ENCODE data around the gene ZNF618.
A peak's percentile ranks its signal among the peaks of the same experiment; 100 is the strongest.

Gene ZNF618, protein sequence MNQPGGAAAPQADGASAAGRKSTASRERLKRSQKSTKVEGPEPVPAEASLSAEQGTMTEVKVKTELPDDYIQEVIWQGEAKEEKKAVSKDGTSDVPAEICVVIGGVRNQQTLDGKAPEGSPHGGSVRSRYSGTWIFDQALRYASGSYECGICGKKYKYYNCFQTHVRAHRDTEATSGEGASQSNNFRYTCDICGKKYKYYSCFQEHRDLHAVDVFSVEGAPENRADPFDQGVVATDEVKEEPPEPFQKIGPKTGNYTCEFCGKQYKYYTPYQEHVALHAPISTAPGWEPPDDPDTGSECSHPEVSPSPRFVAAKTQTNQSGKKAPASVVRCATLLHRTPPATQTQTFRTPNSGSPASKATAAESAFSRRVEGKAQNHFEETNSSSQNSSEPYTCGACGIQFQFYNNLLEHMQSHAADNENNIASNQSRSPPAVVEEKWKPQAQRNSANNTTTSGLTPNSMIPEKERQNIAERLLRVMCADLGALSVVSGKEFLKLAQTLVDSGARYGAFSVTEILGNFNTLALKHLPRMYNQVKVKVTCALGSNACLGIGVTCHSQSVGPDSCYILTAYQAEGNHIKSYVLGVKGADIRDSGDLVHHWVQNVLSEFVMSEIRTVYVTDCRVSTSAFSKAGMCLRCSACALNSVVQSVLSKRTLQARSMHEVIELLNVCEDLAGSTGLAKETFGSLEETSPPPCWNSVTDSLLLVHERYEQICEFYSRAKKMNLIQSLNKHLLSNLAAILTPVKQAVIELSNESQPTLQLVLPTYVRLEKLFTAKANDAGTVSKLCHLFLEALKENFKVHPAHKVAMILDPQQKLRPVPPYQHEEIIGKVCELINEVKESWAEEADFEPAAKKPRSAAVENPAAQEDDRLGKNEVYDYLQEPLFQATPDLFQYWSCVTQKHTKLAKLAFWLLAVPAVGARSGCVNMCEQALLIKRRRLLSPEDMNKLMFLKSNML

DNA sequence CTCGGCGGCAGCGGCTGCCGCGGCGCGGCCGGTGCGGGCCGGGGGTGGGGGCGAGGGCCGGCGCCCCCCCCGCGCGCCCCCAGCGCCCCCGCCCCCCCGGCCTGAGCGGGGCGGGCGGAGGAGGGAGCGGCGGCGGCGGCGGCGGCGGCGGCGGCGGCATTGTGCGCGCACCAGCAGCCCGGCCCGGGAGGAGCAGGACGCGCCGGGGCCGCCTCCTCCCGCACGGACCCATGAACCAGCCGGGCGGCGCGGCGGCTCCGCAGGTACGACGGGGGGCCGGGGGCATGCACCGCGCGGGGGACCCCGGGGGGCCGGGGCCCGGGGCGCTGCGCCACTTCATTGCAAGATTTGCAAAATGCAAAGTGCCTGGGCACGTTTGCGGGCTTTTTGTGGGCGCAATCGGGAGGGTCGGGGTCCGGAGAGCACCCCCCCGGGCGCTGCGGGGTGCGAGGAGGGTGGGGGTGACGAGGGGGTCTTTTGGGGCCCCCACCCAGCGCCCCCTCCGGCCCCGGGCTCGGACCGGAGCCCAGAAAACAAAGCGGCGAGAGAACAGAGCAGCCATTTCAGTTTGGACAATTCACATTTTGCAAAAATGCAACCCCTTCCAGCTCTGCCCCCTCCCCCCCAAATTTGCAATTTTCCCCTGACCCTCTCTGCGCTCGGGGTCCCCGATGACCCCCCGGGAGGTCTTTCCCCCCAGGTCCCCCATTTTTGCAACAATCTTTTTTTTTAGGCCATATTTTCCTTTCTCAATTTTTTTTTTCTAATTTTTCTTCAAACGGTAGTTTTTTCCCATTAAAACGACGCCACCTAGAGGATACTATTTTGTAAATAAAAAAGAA, at the start of gene ZNF618:
ZNF618 (plus strand) TSS at position 159 of the 842 bp plus-strand sequence; CDS start at position 231, 72 bp downstream.
- peak; percentile 80 for DNase-seq (ENCODE audit: low spot score)

DNA sequence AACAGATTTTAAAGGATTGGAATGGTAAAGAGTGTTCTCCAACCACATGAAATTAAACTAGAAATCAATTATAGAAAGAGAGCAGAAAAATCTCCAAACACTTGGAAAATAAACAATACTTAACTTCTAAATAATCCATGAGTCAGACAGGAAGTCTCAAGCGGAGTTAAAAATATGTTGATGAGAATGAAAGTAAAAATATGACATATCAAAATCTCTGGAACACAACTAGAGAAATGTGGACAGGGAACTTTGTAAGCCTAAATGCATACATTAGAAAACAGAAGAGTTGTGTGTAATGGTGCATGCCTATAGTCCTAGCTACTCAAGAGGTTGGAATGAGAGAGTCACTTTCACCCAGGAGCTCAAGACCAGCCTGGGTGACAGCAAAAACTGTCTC, 47.9 kb upstream of the ZNF618 start:
- DNase-seq (ENCODE audit: low spot score): no peak

DNA sequence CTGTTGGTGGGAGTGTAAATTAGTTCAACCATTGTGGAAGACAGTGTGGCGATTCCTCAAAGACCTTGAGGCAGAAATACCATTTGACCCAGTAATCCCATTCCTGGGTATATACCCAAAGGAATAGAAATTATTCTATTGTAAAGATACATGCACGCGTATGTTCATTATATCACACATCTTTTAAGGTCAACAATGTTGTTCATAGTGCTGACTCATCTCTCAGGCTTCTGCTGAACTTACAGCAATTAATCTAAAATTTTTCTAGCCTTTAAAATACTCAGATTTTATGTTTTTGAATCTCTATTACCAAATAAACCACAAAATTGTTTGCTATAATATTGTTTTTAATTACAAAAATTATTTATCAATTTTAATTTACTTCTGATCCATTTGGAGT, 38.8 kb upstream of the ZNF618 start:
- no peak for DNase-seq (ENCODE audit: low spot score)

- no peak for DNase-seq (ENCODE audit: low spot score)
These were observed 34.0 kb upstream of the ZNF618 start for GRCh38 chr9:113842086-113842485.

- no peak for DNase-seq (ENCODE audit: low spot score)
These were observed 31.6 kb upstream of the ZNF618 start for GRCh38 chr9:113844466-113844865.

GRCh38 chr9:113851359-113851758, 24.8 kb upstream of the ZNF618 start:
- DNase-seq (ENCODE audit: low spot score): no peak

DNA sequence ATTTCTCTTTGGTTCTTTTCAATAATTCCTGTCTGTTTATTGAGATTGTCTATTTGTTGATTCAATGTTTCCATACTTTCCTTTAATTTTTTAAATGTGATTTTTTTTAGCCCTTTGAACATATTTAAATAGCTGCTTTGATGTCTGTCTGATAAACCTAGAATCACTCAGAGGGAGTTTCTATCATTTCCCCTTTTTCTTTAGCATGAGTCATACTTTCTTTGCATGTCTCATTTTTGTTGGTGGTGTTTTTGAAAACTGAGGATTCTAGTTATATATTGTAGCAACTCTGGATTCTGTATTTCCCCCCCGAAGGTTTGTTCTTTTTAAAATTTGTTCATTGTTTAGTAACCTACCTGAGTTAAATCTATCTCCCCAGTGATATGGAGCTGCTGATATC, 24.2 kb upstream of the ZNF618 start:
- DNase-seq (ENCODE audit: low spot score): no peak

- DNase-seq (ENCODE audit: low spot score): no peak
These were observed 22.8 kb upstream of the ZNF618 start for GRCh38 chr9:113853333-113853732.

GRCh38 chr9:113854310-113854709, 21.8 kb upstream of the ZNF618 start:
- no peak for DNase-seq (ENCODE audit: low spot score)

GRCh38 chr9:113857875-113858274, 18.2 kb upstream of the ZNF618 start:
- DNase-seq (ENCODE audit: low spot score): no peak

- DNase-seq (ENCODE audit: low spot score): no peak
These were observed 17.8 kb upstream of the ZNF618 start for GRCh38 chr9:113858282-113858681.

GRCh38 chr9:113863345-113863744, 12.8 kb upstream of the ZNF618 start:
- DNase-seq (ENCODE audit: low spot score): no peak

- DNase-seq (ENCODE audit: low spot score): no peak
These were observed 7.6 kb upstream of the ZNF618 start for GRCh38 chr9:113868501-113868900.

DNA sequence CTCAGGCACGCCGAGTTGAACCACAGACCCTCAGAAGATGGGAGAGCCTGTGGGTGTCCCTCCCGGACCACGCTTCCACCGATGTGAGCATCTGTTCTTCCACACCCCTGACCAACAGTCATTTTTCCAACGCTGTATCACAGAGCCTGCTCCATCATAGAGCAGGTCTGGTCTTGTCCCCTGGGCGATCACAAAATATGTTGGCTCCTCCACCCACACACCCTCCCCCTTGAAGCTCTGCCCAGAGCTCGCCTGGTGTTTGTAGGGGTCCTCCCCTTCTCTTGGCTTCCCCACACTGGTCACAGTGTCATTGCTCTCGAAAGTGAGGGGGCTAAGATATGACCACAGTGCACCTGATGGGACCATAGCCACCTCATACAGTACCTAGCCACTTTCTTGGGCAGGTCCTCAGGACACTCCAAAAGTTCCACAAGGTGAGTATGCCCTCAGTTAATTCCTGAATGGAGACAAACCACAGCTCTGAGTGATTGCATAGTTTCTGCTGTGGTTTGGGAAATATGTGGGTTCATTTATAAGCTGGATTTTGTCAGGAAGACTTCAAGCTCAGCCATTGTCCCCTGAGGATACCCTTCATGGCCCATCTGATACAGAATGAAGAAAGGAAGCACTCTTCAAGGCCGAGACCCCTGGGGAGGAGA, 3.5 kb upstream of the ZNF618 start:
- DNase-seq (ENCODE audit: low spot score): no peak

DNA sequence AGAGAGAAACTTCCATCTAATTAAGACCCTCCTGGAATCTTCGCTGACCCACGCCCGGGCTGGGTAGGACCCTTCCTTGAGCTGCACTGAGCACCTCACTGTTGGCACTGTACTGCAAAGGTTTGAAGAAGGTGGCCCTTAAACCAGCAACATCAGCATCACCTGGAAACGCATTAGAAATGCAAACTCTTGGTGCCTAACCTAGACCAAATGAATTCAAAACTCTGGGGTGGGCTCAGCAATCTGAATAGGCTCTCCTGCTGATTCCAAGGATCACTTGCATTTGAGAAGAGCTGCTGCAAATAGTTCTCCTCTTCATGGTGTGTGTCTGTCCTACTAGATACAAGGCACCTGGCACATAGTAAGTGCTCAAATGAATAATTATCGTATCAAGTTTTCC, 2.7 kb upstream of the ZNF618 start:
- DNase-seq (ENCODE audit: low spot score): no peak

- no peak for DNase-seq (ENCODE audit: low spot score)
These were observed 2.2 kb upstream of the ZNF618 start for GRCh38 chr9:113873926-113874325.

- peak; percentile 80 for DNase-seq (ENCODE audit: low spot score)
These were observed 504 bp upstream of the ZNF618 start for GRCh38 chr9:113875459-113876150.

DNA sequence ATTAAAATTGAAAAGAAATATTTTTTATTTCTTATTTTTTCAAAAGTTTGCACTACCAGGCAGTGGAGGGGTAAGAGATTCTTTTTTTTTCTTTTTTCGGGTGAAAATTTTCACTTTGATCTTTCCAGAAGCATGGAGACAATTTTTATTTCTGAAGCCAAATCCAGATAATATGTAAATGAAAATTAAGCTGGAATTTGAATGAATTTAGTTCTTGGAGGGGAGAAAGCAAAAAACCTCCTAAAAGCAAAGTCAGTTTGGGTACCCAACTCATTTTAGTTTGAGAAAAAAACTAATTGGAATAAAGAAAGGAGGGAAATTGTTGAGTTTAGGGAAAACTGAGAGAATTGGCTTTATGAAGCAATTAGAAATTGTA, 872 bp downstream of the ZNF618 start:
- no peak for DNase-seq (ENCODE audit: low spot score)

DNA sequence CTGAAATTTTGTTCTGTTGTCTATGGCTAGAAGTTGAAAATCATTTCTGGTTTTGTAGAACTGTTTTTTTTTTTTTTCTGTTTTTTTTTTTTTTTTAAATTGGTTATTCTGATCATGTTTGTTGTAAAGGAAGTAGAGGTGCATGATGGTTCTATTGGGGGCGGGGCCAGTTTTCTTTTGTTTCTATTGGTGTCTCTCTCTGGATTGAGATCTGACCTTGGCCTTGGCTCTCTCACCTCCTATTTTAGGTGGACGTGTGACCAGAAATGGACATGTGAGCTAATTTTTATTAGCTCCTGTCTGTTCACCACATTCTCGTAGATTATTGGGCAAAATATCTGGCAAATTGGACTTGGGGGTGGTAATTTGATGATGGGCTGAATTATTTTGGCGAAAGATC, 3.2 kb downstream of the ZNF618 start:
- no peak for DNase-seq (ENCODE audit: low spot score)

GRCh38 chr9:113879911-113880310, 3.8 kb downstream of the ZNF618 start:
- no peak for DNase-seq (ENCODE audit: low spot score)

- no peak for DNase-seq (ENCODE audit: low spot score)
These were observed 6.1 kb downstream of the ZNF618 start for GRCh38 chr9:113882181-113882580.
